ENCODE results near the gene ADAMTS9.

DNA sequence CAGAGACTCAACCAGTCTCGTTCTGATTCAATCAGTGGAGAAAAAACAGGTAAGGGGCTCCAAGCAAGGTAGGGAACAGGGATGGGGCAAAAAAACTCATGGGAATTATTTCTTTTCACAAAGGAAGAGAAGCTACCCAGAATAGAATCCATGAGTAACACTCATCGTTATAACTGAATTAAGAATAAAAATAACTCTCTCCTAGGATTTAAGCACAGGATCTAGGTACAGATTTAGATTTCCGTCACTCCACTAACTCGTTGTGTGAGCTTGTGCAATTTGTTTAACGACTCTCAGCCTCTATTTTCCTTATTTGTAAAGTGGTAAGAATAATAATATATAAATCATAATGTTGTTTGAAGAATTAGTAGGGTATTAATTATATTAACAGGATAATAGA, 68.6 kb downstream of the ADAMTS9 start:
- TF ChIP-seq EZH2phosphoT487 (IDR thresholded peaks at IDR 0.05; ENCODE audit: borderline replicate concordance): no peak
- TF ChIP-seq, protein P1, sequence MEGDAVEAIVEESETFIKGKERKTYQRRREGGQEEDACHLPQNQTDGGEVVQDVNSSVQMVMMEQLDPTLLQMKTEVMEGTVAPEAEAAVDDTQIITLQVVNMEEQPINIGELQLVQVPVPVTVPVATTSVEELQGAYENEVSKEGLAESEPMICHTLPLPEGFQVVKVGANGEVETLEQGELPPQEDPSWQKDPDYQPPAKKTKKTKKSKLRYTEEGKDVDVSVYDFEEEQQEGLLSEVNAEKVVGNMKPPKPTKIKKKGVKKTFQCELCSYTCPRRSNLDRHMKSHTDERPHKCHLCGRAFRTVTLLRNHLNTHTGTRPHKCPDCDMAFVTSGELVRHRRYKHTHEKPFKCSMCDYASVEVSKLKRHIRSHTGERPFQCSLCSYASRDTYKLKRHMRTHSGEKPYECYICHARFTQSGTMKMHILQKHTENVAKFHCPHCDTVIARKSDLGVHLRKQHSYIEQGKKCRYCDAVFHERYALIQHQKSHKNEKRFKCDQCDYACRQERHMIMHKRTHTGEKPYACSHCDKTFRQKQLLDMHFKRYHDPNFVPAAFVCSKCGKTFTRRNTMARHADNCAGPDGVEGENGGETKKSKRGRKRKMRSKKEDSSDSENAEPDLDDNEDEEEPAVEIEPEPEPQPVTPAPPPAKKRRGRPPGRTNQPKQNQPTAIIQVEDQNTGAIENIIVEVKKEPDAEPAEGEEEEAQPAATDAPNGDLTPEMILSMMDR (conservative IDR thresholded peaks at IDR 0.05; ENCODE audit: low read length): no peak

Measured in Loucy (cell line).